ENCODE results near the gene MYOF.

- TF ChIP-seq, protein P1, sequence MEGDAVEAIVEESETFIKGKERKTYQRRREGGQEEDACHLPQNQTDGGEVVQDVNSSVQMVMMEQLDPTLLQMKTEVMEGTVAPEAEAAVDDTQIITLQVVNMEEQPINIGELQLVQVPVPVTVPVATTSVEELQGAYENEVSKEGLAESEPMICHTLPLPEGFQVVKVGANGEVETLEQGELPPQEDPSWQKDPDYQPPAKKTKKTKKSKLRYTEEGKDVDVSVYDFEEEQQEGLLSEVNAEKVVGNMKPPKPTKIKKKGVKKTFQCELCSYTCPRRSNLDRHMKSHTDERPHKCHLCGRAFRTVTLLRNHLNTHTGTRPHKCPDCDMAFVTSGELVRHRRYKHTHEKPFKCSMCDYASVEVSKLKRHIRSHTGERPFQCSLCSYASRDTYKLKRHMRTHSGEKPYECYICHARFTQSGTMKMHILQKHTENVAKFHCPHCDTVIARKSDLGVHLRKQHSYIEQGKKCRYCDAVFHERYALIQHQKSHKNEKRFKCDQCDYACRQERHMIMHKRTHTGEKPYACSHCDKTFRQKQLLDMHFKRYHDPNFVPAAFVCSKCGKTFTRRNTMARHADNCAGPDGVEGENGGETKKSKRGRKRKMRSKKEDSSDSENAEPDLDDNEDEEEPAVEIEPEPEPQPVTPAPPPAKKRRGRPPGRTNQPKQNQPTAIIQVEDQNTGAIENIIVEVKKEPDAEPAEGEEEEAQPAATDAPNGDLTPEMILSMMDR (IDR thresholded peaks at IDR 0.05): no peak
- TF ChIP-seq POLR2A (IDR thresholded peaks at IDR 0.05): no peak
Measured at GRCh38 chr10:93503075-93503474, 20.9 kb upstream of the MYOF start.
